HEK293T (cell line): ENCODE measurements around the gene BTNL8.

Experiments used
- CTCF ChIA-PET: fragments of 350-600 bp; formaldehyde crosslinking; extraction: SDS; loops from one replicate; lab custom pipeline; 2021; ENCODE audit warnings: antibody characterized with exemption, inconsistent platforms; lab: Yijun Ruan, JAX
- POLR2A ChIA-PET: fragments of 350-600 bp; formaldehyde crosslinking; extraction: SDS; loops from one replicate; lab custom pipeline; 2020; ENCODE audit warnings: antibody characterized with exemption, inconsistent platforms; lab: Yijun Ruan, JAX
- DNase-seq: peaks from one replicate; pipeline ENCODE4 v3.0.0; 2012; ENCODE audit warnings: mixed read lengths; ENCODE audit errors: extremely low spot score
- ARNT ChIP-seq: fragments of 450-650 bp; IDR thresholded peaks from 2 replicates; pipeline ENCODE4 v1.6.1; 2017; ENCODE audit warnings: mild to moderate bottlenecking
- BHLHE40 ChIP-seq: fragments of 450-650 bp; IDR thresholded peaks from 2 replicates; pipeline ENCODE4 v1.6.1; 2016; ENCODE audit warnings: mild to moderate bottlenecking, moderate library complexity, borderline replicate concordance
- CTBP1 ChIP-seq: fragments of 450-650 bp; IDR thresholded peaks from 2 replicates; pipeline ENCODE4 v1.6.1; 2016; ENCODE audit warnings: borderline replicate concordance
- ELF4 ChIP-seq: fragments of 450-650 bp; IDR thresholded peaks from 2 replicates; pipeline ENCODE4 v1.6.1; 2017; ENCODE audit warnings: antibody characterized with exemption
- FOXA1 ChIP-seq: fragments of 450-650 bp; IDR thresholded peaks from 2 replicates; pipeline ENCODE4 v1.6.1; 2016; ENCODE audit warnings: mild to moderate bottlenecking
- FOXK2 ChIP-seq: fragments of 450-650 bp; IDR thresholded peaks from 2 replicates; pipeline ENCODE4 v1.6.1; 2016; ENCODE audit warnings: mild to moderate bottlenecking
- FOXM1 ChIP-seq: fragments of 450-650 bp; IDR thresholded peaks from 2 replicates; pipeline ENCODE4 v1.6.1; 2017; ENCODE audit warnings: mild to moderate bottlenecking, borderline replicate concordance
- HDGF ChIP-seq: fragments of 450-650 bp; IDR thresholded peaks from 2 replicates; pipeline ENCODE4 v1.6.1; 2017; ENCODE audit warnings: antibody characterized with exemption, borderline replicate concordance
- L3MBTL2 ChIP-seq: fragments of 450-650 bp; conservative IDR thresholded peaks from 2 replicates; pipeline ENCODE4 v1.6.1; 2016; ENCODE audit warnings: mild to moderate bottlenecking
- LEF1 ChIP-seq: fragments of 450-650 bp; IDR thresholded peaks from 2 replicates; pipeline ENCODE4 v1.6.1; 2017; ENCODE audit warnings: mild to moderate bottlenecking, borderline replicate concordance
- NFRKB ChIP-seq: fragments of 450-650 bp; IDR thresholded peaks from 2 replicates; pipeline ENCODE4 v1.6.1; 2016; ENCODE audit warnings: mild to moderate bottlenecking, moderate library complexity
- SP1 ChIP-seq: fragments of 450-650 bp; IDR thresholded peaks from 2 replicates; pipeline ENCODE4 v1.6.1; 2017
- SUZ12 ChIP-seq: fragments of 450-650 bp; IDR thresholded peaks from 2 replicates; pipeline ENCODE4 v1.6.1; 2016; ENCODE audit warnings: mild to moderate bottlenecking
- TARDBP ChIP-seq: fragments of 450-650 bp; IDR thresholded peaks from 2 replicates; pipeline ENCODE4 v1.6.1; 2016
- ZNF384 ChIP-seq: fragments of 450-650 bp; IDR thresholded peaks from 2 replicates; pipeline ENCODE4 v1.6.1; 2016
- TF ChIP-seq, protein P1 (sequence below): fragments of 450-650 bp; IDR thresholded peaks from 2 replicates; pipeline ENCODE4 v1.6.1; 2016

BTNL8 gene

DNA sequence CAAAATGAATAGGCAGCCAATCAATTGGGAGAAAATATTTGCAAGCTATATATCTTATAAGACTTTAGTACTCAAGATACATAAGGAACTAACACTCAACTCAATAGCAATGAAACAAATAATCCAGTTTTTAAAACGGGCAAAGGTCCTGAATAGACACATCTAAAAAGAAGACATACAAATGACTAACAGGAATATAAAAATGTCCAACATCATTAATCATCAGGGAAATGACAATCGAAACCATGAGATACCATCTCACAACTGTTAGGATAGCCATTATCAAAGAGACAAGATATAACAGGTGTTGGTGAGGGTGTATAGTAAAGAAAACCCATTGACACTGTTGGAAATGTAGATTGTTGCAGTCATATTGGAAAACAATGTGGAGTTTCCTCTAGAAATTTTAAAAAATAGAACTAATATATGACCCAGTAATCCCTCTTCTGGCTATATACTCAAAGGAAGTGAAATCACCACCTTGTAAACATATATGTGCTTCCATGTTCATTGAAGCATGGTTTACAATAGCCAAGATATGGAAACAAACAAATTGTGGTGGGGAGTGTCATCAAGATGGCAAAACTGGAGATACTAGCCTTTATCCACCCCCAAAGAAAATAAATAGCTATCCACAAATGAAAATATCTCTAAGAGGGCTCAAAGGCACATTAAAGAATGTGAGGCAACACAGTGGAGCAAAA lies 75.8 kb downstream of the BTNL8 start:
- ChIA-PET CTCF (interaction anchor here (0.6 kb wide), 1 partner anchor 104 kb away, joined by 4 read pairs; no protein-coding TSS in a partner anchor), POLR2A (no interaction called here)
- no peak for DNase-seq
- TF ChIP-seq FOXM1 (no peak), SUZ12 (no peak), ARNT (no peak), ELF4 (no peak), LEF1 (no peak), L3MBTL2 (no peak), NFRKB (no peak), TARDBP (no peak), ZNF384 (no peak)

DNA sequence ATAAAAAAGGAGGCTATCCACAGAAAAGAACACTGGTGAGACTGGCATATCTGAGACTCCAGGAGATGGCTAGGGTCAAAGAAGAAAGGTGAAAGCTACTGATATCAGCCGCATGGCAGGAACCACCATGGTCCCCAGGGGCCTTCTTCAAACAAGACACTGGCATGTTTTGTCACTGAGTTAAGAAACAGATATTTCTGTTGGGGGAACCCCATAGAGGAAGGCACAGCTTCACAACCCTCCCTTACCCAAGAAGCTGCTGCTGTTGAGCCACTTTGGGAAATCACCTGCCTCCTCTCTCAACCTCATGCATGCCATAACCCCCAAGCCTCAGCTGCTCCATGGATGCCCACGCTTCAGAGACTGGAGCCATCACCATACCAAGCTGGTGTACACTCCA lies 76.4 kb downstream of the BTNL8 start:
- DNase-seq, result no peak
- POLR2A ChIA-PET, result no interaction called here
- TF ChIP-seq SUZ12 (no peak), FOXM1 (no peak), LEF1 (no peak), L3MBTL2 (no peak), ZNF384 (no peak), ARNT (no peak), SP1 (no peak), CTBP1 (no peak)
- CTCF ChIA-PET, result no interaction called here

DNA sequence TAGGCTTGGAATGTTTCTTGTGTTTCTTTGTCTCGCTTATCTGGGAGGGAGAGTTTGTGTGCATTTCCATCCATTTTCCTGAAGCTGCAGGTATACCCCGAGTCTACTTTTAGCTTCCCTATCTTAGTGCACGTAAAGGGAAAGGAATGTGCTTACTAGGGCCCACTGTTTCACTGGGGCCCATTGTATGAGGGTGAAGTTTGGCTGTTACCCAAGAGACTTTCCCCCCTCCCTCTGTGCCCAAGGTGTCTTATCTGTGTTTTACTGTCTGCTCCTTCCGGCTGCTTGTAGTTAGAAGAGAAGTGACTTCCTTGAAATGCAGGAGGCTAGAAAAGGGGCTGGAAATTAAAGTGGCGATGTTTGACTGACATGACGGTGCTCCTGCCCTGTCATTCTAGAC lies 77.6 kb downstream of the BTNL8 start:
- ChIA-PET POLR2A (no interaction called here), CTCF (no interaction called here)
- TF ChIP-seq L3MBTL2, result no peak
- DNase-seq, result no peak

DNA sequence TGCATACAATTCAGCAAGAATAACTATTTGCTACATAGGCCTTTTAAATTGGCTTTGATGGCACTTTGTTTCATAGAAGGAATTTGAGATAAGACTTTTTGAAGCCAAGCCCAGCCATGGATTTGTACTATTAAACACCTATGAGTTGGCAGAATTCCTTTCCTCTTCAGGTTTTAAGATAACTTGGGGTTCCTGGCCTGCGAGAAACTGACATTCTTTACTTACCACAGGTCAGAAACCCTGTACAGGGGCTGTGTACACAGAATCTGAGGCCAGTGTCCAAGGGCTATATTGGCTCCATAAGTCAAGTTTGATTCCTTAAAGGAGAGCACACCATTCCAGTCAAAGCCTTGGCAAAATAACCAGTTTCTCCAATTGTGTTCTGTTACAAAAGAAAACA lies 78.9 kb downstream of the BTNL8 start:
- CTCF ChIA-PET, result no interaction called here
- POLR2A ChIA-PET, result no interaction called here
- no peak for DNase-seq
- no peak for TF ChIP-seq HDGF
- no peak for TF ChIP-seq ARNT
- no peak for TF ChIP-seq SUZ12
- no peak for TF ChIP-seq NFRKB
- no peak for TF ChIP-seq BHLHE40
- TF ChIP-seq SP1, result no peak
- no peak for TF ChIP-seq FOXK2

DNA sequence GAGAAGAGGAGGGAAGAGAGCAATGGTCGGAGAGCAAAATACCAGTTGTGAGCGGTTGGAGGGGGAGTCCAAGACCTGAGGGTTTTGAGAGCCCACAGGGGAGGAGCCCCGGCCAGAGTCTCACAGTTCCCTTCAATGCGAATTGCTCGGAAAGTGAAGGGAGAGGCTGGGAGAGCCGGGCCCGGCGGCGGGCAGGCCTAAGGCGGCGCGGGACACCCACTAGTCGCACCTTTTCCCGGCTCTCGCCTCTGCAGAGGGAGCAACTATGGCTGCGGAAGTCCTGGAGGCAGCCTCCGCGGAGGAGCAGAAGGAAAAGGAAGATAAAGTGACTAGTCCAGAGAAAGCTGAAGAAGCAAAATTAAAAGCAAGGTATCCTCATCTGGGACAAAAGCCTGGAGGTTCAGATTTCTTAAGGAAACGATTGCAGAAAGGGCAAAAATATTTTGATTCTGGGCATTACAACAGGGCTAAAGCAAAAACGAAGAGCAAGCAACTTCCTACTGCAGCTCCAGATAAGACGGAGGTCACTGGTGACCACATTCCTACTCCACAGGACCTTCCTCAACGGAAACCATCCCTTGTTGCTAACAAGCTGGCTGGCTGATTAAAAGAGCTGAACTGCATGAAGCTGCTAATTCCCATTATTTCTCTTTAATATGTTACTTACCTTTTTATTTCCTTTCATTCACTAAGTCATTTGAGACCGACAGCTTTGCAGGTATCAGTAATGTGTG lies 83.2 kb downstream of the BTNL8 start:
- POLR2A ChIA-PET, result no interaction called here

DNA sequence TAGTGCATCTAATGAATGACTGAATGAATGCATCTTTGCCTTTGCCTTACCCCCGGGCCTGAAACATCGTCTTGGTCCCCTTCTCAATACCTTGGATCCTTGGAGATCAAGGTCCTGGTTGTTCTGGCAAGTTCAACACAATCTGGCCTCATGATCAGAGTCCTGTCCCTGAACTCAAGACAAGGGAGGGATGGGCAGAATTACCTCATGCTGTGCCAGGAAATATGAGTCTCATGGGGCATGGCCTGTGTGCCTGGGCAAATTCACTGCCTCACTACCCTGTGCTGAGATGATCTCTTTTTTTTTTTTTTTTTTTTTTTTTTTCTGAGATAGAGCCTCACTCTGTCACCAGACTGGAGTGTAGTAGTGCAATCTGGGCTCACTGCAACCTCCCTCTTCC lies 89.1 kb downstream of the BTNL8 start:
- POLR2A ChIA-PET, result no interaction called here
- CTCF ChIA-PET, result no interaction called here
- no peak for DNase-seq

More for the DNA sequence above, 83.2 kb downstream of the BTNL8 start:
- TF ChIP-seq, protein P1, sequence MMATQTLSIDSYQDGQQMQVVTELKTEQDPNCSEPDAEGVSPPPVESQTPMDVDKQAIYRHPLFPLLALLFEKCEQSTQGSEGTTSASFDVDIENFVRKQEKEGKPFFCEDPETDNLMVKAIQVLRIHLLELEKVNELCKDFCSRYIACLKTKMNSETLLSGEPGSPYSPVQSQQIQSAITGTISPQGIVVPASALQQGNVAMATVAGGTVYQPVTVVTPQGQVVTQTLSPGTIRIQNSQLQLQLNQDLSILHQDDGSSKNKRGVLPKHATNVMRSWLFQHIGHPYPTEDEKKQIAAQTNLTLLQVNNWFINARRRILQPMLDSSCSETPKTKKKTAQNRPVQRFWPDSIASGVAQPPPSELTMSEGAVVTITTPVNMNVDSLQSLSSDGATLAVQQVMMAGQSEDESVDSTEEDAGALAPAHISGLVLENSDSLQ, result no peak
- TF ChIP-seq SUZ12 (no peak), ELF4 (no peak), ARNT (no peak), FOXA1 (no peak), NFRKB (no peak), SP1 (no peak), TARDBP (no peak), LEF1 (no peak), ZNF384 (no peak), FOXK2 (no peak), CTBP1 (no peak), HDGF (no peak), FOXM1 (no peak), L3MBTL2 (no peak)
- no peak for DNase-seq
- CTCF ChIA-PET, result no interaction called here

DNA sequence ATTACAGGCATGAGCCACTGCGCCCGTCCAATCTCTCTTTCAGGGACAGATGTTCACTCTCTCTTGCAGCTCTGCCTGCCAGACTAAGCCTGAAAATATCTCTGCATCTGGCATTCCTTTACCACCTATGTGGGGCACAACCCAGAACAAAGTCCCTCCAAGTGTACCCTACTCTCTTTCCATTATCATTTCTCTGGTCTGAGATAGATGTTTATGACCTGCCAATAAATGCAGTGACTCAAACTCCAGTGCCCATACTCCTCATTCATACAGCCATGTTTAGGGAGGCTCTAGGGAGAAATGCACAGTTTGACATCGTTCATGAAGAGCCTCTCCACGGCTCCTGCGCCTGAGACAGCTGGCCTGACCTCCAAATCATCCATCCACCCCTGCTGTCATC lies 89.6 kb downstream of the BTNL8 start, which contains the start of gene BTNL3:
Gene BTNL3, plus strand, starts transcription at position 255 of the 400 bp plus-strand sequence. CDS start 183 bp downstream, outside the sequence.
- ChIA-PET CTCF (no interaction called here), POLR2A (no interaction called here)
- no peak for DNase-seq
- TF ChIP-seq, protein P1, result no peak
- TF ChIP-seq HDGF, result no peak
- TF ChIP-seq BHLHE40, result no peak
- no peak for TF ChIP-seq L3MBTL2
- TF ChIP-seq FOXM1, result no peak
- TF ChIP-seq SUZ12, result no peak
- no peak for TF ChIP-seq FOXK2
- TF ChIP-seq SP1, result no peak
- TF ChIP-seq LEF1, result no peak
- TF ChIP-seq NFRKB, result no peak
- TF ChIP-seq ELF4, result no peak
- TF ChIP-seq CTBP1, result no peak
- no peak for TF ChIP-seq TARDBP
- TF ChIP-seq ARNT, result no peak
- no peak for TF ChIP-seq FOXA1
- no peak for TF ChIP-seq ZNF384

More for the DNA sequence above, 89.1 kb downstream of the BTNL8 start:
- TF ChIP-seq FOXK2 (no peak), CTBP1 (no peak), TARDBP (no peak), L3MBTL2 (no peak), ZNF384 (no peak), ELF4 (no peak), FOXA1 (no peak), ARNT (no peak), FOXM1 (no peak), HDGF (no peak)
